GM21528 (cell line): ENCODE data around the gene MIPOL1.
"Not testable (repeated sequence)": the region's sequence is repeated elsewhere in the genome, so short reads cannot be mapped to it uniquely, and the experiment has no call there.

Experiments
- ATAC-seq: cut with Tn5 transposase; IDR thresholded peaks from one replicate; pipeline ENCODE4 v1.9.1; 2021; ENCODE audit warnings: mild to moderate bottlenecking, moderate library complexity; ENCODE audit not compliant: unreplicated experiment, low FRiP score

MIPOL1 gene

GRCh38 chr14:37197421-37198272 lies at the start of gene MIPOL1:
TSS of gene MIPOL1 (plus strand) at chr14:37197937. CDS start at chr14:37247889, 49,952 bp downstream.
- ATAC-seq = no peak

- no peak for ATAC-seq
These were observed 47.3 kb upstream of the MIPOL1 start for GRCh38 chr14:37150414-37150813.

GRCh38 chr14:37153005-37153404 lies 44.7 kb upstream of the MIPOL1 start:
- no peak for ATAC-seq

- no peak for ATAC-seq
These were observed 44.3 kb upstream of the MIPOL1 start for GRCh38 chr14:37153483-37153882.

GRCh38 chr14:37157987-37158386 lies 39.8 kb upstream of the MIPOL1 start:
- no peak for ATAC-seq

- not testable (repeated sequence) for ATAC-seq
These were observed 35.4 kb upstream of the MIPOL1 start for GRCh38 chr14:37162307-37162706.

- ATAC-seq = no peak
These were observed 31.9 kb upstream of the MIPOL1 start for GRCh38 chr14:37165794-37166193.

- ATAC-seq = no peak
These were observed 30.3 kb upstream of the MIPOL1 start for GRCh38 chr14:37167151-37168047.

- ATAC-seq = no peak
These were observed 29.0 kb upstream of the MIPOL1 start for GRCh38 chr14:37168721-37169120.

- no peak for ATAC-seq
These were observed 27.5 kb upstream of the MIPOL1 start for GRCh38 chr14:37170237-37170636.

GRCh38 chr14:37170993-37171392 lies 26.7 kb upstream of the MIPOL1 start:
- ATAC-seq = no peak

- no peak for ATAC-seq
These were observed 26.1 kb upstream of the MIPOL1 start for GRCh38 chr14:37171678-37172023.

- ATAC-seq = no peak
These were observed 25.5 kb upstream of the MIPOL1 start, which contains the start of gene SLC25A21 for GRCh38 chr14:37172024-37172869. TSS of gene SLC25A21 (minus strand) at chr14:37172606.

- ATAC-seq = no peak
These were observed 24.7 kb upstream of the MIPOL1 start for GRCh38 chr14:37172936-37173614.

GRCh38 chr14:37179896-37180502 lies 17.7 kb upstream of the MIPOL1 start:
- ATAC-seq = no peak

- ATAC-seq = not testable (repeated sequence)
These were observed 16.9 kb upstream of the MIPOL1 start for GRCh38 chr14:37180886-37181285.

- ATAC-seq = no peak
These were observed 16.3 kb upstream of the MIPOL1 start for GRCh38 chr14:37181441-37181840.

GRCh38 chr14:37184520-37184919 lies 13.2 kb upstream of the MIPOL1 start:
- ATAC-seq = not testable (repeated sequence)

- no peak for ATAC-seq
These were observed 12.1 kb upstream of the MIPOL1 start for GRCh38 chr14:37185670-37186069.
